HEK293 (cell line): ENCODE results near the gene RAF1.
A peak's percentile ranks its signal among the peaks of the same experiment; 100 is the strongest.

Source experiments
- CTCF ChIA-PET: fragments of 350-600 bp; formaldehyde crosslinking; extraction: SDS; loops from one replicate; lab custom pipeline; 2021; ENCODE audit warnings: antibody characterized with exemption; lab: Yijun Ruan, JAX
- POLR2A ChIA-PET: fragments of 300-600 bp; formaldehyde crosslinking; extraction: SDS; loops from one replicate; lab custom pipeline; 2020; ENCODE audit warnings: antibody characterized with exemption, inconsistent platforms; lab: Yijun Ruan, JAX
- H3K27ac ChIP-seq: fragments of 200-500 bp; sonication (Bioruptor generic); 2 replicates; pipeline ENCODE4 v1.5.1; 2014; ENCODE audit warnings: low read depth, low read length, control low read depth, inconsistent platforms; ENCODE audit errors: extremely low read depth
- H3K36me3 ChIP-seq, 2 experiments: fragments of 200-500 bp in 1 of 2; sonication (Bioruptor generic) in 1 of 2; 1 replicate in 1 of 2; 2 replicates in 1 of 2; pipeline ENCODE4 v1.5.1; 2014 to 2017; ENCODE audit warnings: inconsistent platforms in 2 of 2, low read length in 2 of 2; ENCODE audit not compliant: control insufficient read depth in 2 of 2, insufficient read depth in 1 of 2
- H3K4me1 ChIP-seq: fragments of 200-500 bp; sonication (Bioruptor generic); 2 replicates; pipeline ENCODE4 v1.5.1; 2014; ENCODE audit warnings: mild to moderate bottlenecking, low read length, inconsistent platforms; ENCODE audit not compliant: control insufficient read depth, insufficient read depth
- H3K4me3 ChIP-seq: 2 replicates; pipeline ENCODE4 v1.5.1; 2011; ENCODE audit warnings: low read depth, mild to moderate bottlenecking, control low read depth, low read length, moderate library complexity
- H3K9me3 ChIP-seq: fragments of 200-500 bp; sonication (Bioruptor generic); 2 replicates; pipeline ENCODE4 v1.5.1; 2014; ENCODE audit warnings: low read depth, low read length, inconsistent platforms; ENCODE audit not compliant: control insufficient read depth, insufficient read depth
- BCL11B ChIP-seq: fragments of 450-650 bp; formaldehyde crosslinking; IDR thresholded peaks from 2 replicates; pipeline ENCODE4 v1.5.1; 2016; ENCODE audit warnings: low read depth, missing biosample characterization, missing genetic modification characterization
- GLIS2 ChIP-seq: fragments of 450-650 bp; formaldehyde crosslinking; IDR thresholded peaks from 2 replicates; pipeline ENCODE4 v1.5.1; 2016; ENCODE audit warnings: missing biosample characterization, missing genetic modification characterization
- PRDM10 ChIP-seq: fragments of 450-650 bp; formaldehyde crosslinking; IDR thresholded peaks from 2 replicates; pipeline ENCODE4 v1.5.1; 2016; ENCODE audit warnings: missing biosample characterization, missing genetic modification characterization
- WT1 ChIP-seq: fragments of 450-650 bp; formaldehyde crosslinking; IDR thresholded peaks from 2 replicates; pipeline ENCODE4 v1.5.1; 2016; ENCODE audit warnings: missing biosample characterization, missing genetic modification characterization
- ZBTB17 ChIP-seq: fragments of 450-650 bp; formaldehyde crosslinking; IDR thresholded peaks from 2 replicates; pipeline ENCODE4 v1.5.1; 2016; ENCODE audit warnings: missing biosample characterization, missing genetic modification characterization
- ZFP41 ChIP-seq: fragments of 450-650 bp; formaldehyde crosslinking; IDR thresholded peaks from 2 replicates; pipeline ENCODE4 v1.5.1; 2016; ENCODE audit warnings: missing biosample characterization, missing genetic modification characterization, borderline replicate concordance
- ZNF362 ChIP-seq: fragments of 450-650 bp; formaldehyde crosslinking; IDR thresholded peaks from 2 replicates; pipeline ENCODE4 v1.5.1; 2016; ENCODE audit warnings: missing biosample characterization, missing genetic modification characterization
- ZNF501 ChIP-seq: fragments of 450-650 bp; formaldehyde crosslinking; IDR thresholded peaks from 2 replicates; pipeline ENCODE4 v1.5.1; 2016; ENCODE audit warnings: missing biosample characterization, missing genetic modification characterization
- ZNF529 ChIP-seq: fragments of 450-650 bp; formaldehyde crosslinking; IDR thresholded peaks from 2 replicates; pipeline ENCODE4 v1.5.1; 2017; ENCODE audit warnings: missing genetic modification characterization, missing biosample characterization; ENCODE audit not compliant: insufficient replicate concordance
- ZNF747 ChIP-seq: fragments of 450-650 bp; formaldehyde crosslinking; IDR thresholded peaks from 2 replicates; pipeline ENCODE4 v1.5.1; 2016; ENCODE audit warnings: missing biosample characterization, missing genetic modification characterization
- ZSCAN30 ChIP-seq: fragments of 450-650 bp; IDR thresholded peaks from 2 replicates; pipeline ENCODE4 v1.5.1; 2018; ENCODE audit warnings: missing biosample characterization, mild to moderate bottlenecking, missing genetic modification characterization, moderate library complexity
- ZSCAN4 ChIP-seq: fragments of 450-650 bp; formaldehyde crosslinking; IDR thresholded peaks from 2 replicates; pipeline ENCODE4 v1.5.1; 2017; ENCODE audit warnings: missing biosample characterization, missing genetic modification characterization
- ZXDB ChIP-seq: fragments of 450-650 bp; formaldehyde crosslinking; IDR thresholded peaks from 2 replicates; pipeline ENCODE4 v1.5.1; 2016; ENCODE audit warnings: missing biosample characterization, missing genetic modification characterization
- TF ChIP-seq, protein P1 (sequence below): fragments of 450-650 bp; formaldehyde crosslinking; IDR thresholded peaks from 2 replicates; pipeline ENCODE4 v1.5.1; 2017; ENCODE audit warnings: missing biosample characterization, missing genetic modification characterization
- TF ChIP-seq, protein P2 (sequence below): fragments of 450-650 bp; formaldehyde crosslinking; IDR thresholded peaks from 2 replicates; pipeline ENCODE4 v1.5.1; 2016; ENCODE audit warnings: missing biosample characterization, missing genetic modification characterization
- TF ChIP-seq, protein P3 (sequence below): fragments of 450-650 bp; formaldehyde crosslinking; IDR thresholded peaks from 2 replicates; pipeline ENCODE4 v1.5.1; 2016; ENCODE audit warnings: missing biosample characterization, missing genetic modification characterization

The RAF1 gene

GRCh38 chr3:12553921-12554391 lies 110.0 kb downstream of the RAF1 start (continued):
- TF ChIP-seq, protein P1, sequence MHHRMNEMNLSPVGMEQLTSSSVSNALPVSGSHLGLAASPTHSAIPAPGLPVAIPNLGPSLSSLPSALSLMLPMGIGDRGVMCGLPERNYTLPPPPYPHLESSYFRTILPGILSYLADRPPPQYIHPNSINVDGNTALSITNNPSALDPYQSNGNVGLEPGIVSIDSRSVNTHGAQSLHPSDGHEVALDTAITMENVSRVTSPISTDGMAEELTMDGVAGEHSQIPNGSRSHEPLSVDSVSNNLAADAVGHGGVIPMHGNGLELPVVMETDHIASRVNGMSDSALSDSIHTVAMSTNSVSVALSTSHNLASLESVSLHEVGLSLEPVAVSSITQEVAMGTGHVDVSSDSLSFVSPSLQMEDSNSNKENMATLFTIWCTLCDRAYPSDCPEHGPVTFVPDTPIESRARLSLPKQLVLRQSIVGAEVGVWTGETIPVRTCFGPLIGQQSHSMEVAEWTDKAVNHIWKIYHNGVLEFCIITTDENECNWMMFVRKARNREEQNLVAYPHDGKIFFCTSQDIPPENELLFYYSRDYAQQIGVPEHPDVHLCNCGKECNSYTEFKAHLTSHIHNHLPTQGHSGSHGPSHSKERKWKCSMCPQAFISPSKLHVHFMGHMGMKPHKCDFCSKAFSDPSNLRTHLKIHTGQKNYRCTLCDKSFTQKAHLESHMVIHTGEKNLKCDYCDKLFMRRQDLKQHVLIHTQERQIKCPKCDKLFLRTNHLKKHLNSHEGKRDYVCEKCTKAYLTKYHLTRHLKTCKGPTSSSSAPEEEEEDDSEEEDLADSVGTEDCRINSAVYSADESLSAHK (tag by site-specific recombination), result no peak
- TF ChIP-seq, protein P2, sequence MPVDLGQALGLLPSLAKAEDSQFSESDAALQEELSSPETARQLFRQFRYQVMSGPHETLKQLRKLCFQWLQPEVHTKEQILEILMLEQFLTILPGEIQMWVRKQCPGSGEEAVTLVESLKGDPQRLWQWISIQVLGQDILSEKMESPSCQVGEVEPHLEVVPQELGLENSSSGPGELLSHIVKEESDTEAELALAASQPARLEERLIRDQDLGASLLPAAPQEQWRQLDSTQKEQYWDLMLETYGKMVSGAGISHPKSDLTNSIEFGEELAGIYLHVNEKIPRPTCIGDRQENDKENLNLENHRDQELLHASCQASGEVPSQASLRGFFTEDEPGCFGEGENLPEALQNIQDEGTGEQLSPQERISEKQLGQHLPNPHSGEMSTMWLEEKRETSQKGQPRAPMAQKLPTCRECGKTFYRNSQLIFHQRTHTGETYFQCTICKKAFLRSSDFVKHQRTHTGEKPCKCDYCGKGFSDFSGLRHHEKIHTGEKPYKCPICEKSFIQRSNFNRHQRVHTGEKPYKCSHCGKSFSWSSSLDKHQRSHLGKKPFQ, result no peak
- TF ChIP-seq ZSCAN30, result no peak
- no peak for TF ChIP-seq WT1
- no peak for TF ChIP-seq ZNF747 (tag by site-specific recombination)
- TF ChIP-seq, protein P3, sequence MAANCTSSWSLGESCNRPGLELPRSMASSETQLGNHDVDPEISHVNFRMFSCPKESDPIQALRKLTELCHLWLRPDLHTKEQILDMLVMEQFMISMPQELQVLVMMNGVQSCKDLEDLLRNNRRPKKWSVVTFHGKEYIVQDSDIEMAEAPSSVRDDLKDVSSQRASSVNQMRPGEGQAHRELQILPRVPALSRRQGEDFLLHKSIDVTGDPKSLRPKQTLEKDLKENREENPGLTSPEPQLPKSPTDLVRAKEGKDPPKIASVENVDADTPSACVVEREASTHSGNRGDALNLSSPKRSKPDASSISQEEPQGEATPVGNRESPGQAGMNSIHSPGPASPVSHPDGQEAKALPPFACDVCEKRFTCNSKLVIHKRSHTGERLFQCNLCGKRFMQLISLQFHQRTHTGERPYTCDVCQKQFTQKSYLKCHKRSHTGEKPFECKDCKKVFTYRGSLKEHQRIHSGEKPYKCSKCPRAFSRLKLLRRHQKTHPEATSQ (tag by site-specific recombination), result no peak
- TF ChIP-seq ZBTB17 (tag by site-specific recombination), result peak; percentile 77
- TF ChIP-seq ZNF501 (tag by site-specific recombination), result peak; percentile 49; the same call in 1 of the 2 replicates
- no peak for TF ChIP-seq ZNF362 (tag by site-specific recombination)
- peak; percentile 77 for TF ChIP-seq PRDM10 (tag by site-specific recombination)

DNA sequence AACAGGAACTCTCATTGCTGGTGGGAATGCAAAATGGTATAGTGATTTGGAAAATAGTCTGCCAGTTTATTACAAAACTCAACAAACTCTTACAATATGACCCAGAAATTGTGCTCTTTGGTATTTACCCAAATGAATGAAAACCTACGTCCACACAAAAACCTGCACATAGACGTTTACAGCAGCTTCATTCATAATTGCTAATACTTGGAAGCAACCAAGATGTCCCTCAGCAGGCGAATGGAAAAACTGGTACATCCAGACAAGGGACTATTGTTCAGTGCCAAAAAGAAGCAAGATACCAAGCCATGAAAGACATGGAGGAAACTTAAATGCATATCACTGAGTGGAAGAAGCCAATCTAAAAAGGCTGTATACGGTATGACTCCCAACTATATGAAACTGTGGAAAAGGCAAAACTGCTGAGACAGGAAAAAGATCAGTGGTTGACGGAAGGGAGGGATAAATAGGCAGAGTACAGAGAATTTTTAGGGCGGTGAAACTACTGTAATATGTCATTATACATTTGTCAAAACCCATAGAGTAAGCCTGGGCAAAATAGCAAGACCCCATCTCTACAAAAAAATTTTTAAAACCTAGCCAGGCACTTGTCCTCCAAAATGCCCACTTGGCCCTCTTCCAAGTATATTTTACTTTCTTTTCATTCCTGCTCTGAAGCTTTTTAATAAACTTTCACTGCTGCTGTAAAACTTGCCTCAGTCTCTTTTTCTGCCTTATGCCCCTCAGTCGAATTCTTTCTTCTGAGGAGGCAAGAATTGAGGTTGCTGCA lies 113.8 kb downstream of the RAF1 start:
- ChIA-PET CTCF (no interaction called here), POLR2A (no interaction called here)
- H3K27ac ChIP-seq, result no peak overlapping the region
- no peak overlapping the region for H3K4me3 ChIP-seq
- H3K9me3 ChIP-seq, result no peaks in the 10 kb centered on the region
- H3K36me3 ChIP-seq, result no peaks in the 10 kb centered on the region
- TF ChIP-seq ZSCAN4 (tag by site-specific recombination), result no peak
- TF ChIP-seq ZXDB (tag by site-specific recombination), result no peak
- no peak for TF ChIP-seq GLIS2 (tag by site-specific recombination)
- 0 out of 2 replicates have a peak, but pooled peaks have one; percentile 22 for TF ChIP-seq PRDM10 (tag by site-specific recombination)
- no peak for TF ChIP-seq BCL11B (tag by site-specific recombination)
- no peak for TF ChIP-seq ZFP41 (tag by site-specific recombination)
- no peak for TF ChIP-seq ZNF529 (tag by site-specific recombination)
- H3K4me1 ChIP-seq, result peaks cover 7% of the 10 kb centered on the region; the same call in 1 of the 2 replicates
